CD14-positive monocyte (primary cell): ENCODE data around the gene ANP32A. TPM values are rescaled to one million over a fixed set of nuclear protein-coding genes. Genes with fewer than 3 reads are reported as not detected.

ENCODE experiments used
- DNase-seq, 3 donors: peaks; one replicate each; pipeline ENCODE4 v3.0.0-alpha.2; 2011 to 2022
- H2AFZ ChIP-seq: 2 replicates; pipeline ENCODE4 v1.6.0; 2012; ENCODE audit warnings: mild to moderate bottlenecking, low read depth, low read length, inconsistent platforms; ENCODE audit not compliant: insufficient read depth, poor library complexity, severe bottlenecking
- H3K27ac ChIP-seq, 2 donors: 1 replicate in 1 of 2; 2 replicates in 1 of 2; pipeline ENCODE4 v1.5.1; 2012 to 2013; ENCODE audit warnings: low read length in 2 of 2, control low read depth in 1 of 2, inconsistent platforms in 1 of 2, low read depth in 1 of 2, mild to moderate bottlenecking in 1 of 2
- H3K27me3 ChIP-seq, 2 donors: one replicate each; pipeline versions ENCODE4 v1.6.0 to v1.6.1; 2011 to 2013; ENCODE audit warnings: low read length in 2 of 2; ENCODE audit not compliant: control insufficient read depth in 2 of 2, insufficient read depth in 2 of 2
- H3K36me3 ChIP-seq, 2 donors: replicated peaks in 1 of 2; 1 replicate in 1 of 2; 2 replicates in 1 of 2; pipeline versions ENCODE4 v1.5.1 to v1.6.1; 2012 to 2013; ENCODE audit warnings: low read length in 2 of 2, control low read depth in 1 of 2, inconsistent platforms in 1 of 2, mild to moderate bottlenecking in 1 of 2; ENCODE audit not compliant: insufficient read depth in 2 of 2, control insufficient read depth in 1 of 2
- H3K4me1 ChIP-seq, 2 donors: 1 replicate in 1 of 2; 2 replicates in 1 of 2; pipeline versions ENCODE4 v1.5.1 to v1.6.1; 2012 to 2013; ENCODE audit warnings: low read length in 2 of 2, control low read depth in 1 of 2, inconsistent platforms in 1 of 2, mild to moderate bottlenecking in 1 of 2, moderate library complexity in 1 of 2; ENCODE audit not compliant: insufficient read depth in 2 of 2, control insufficient read depth in 1 of 2
- H3K4me2 ChIP-seq: replicated peaks from 2 replicates; pipeline ENCODE3; 2012; ENCODE audit warnings: low read length, moderate library complexity, mild to moderate bottlenecking; ENCODE audit not compliant: poor library complexity, severe bottlenecking; ENCODE audit errors: extremely low read depth
- H3K4me3 ChIP-seq, 3 experiments: fragments of 200-600 bp in 1 of 3; sonication (generic) in 1 of 3; replicated peaks in 1 of 3; 1 replicate in 2 of 3; 2 replicates in 1 of 3; pipeline ENCODE4 v1.5.1; 2011 to 2013; ENCODE audit warnings: low read length in 3 of 3, mild to moderate bottlenecking in 3 of 3, control low read depth in 2 of 3, low read depth in 2 of 3, inconsistent platforms in 1 of 3, moderate library complexity in 1 of 3
- H3K79me2 ChIP-seq: 2 replicates; pipeline ENCODE4 v1.6.0; 2012; ENCODE audit warnings: mild to moderate bottlenecking, control low read depth, inconsistent platforms, low read length, moderate library complexity; ENCODE audit not compliant: insufficient read depth
- H3K9ac ChIP-seq: 2 replicates; pipeline ENCODE4 v1.6.0; 2017; ENCODE audit warnings: low read length, mild to moderate bottlenecking; ENCODE audit not compliant: insufficient read depth, poor library complexity, severe bottlenecking
- H3K9me3 ChIP-seq, 2 donors: replicated peaks in 1 of 2; 1 replicate in 1 of 2; 2 replicates in 1 of 2; pipeline versions ENCODE4 v1.5.1 to v1.6.1; 2012 to 2013; ENCODE audit warnings: low read length in 2 of 2, control low read depth in 1 of 2; ENCODE audit not compliant: control insufficient read depth in 1 of 2, insufficient read depth in 1 of 2
- H4K20me1 ChIP-seq: 2 replicates; pipeline ENCODE4 v1.6.0; 2012; ENCODE audit warnings: mild to moderate bottlenecking, low read length, control low read depth, moderate library complexity; ENCODE audit not compliant: insufficient read depth
- H3K27ac Mint-ChIP-seq, 7 donors: one replicate each; pipeline ENCODE4 v1.8.0; 2020; ENCODE audit warnings: mild to moderate bottlenecking in 7 of 7, mixed read lengths in 7 of 7, moderate library complexity in 6 of 7, inconsistent platforms in 2 of 7
- H3K27me3 Mint-ChIP-seq, 3 donors: one replicate each; pipeline ENCODE4 v1.8.0; 2021 to 2022; ENCODE audit warnings: low read depth in 3 of 3, mild to moderate bottlenecking in 3 of 3, mixed read lengths in 3 of 3, moderate library complexity in 3 of 3, inconsistent platforms in 1 of 3
- H3K36me3 Mint-ChIP-seq, 2 donors: one replicate each; pipeline ENCODE4 v1.8.0; 2020; ENCODE audit warnings: mixed read lengths in 2 of 2, inconsistent platforms in 1 of 2, mild to moderate bottlenecking in 1 of 2
- H3K4me1 Mint-ChIP-seq: one replicate; pipeline ENCODE4 v1.8.0; 2020; ENCODE audit warnings: mild to moderate bottlenecking, mixed read lengths
- H3K4me3 Mint-ChIP-seq, 2 donors: one replicate each; pipeline ENCODE4 v1.8.0; 2020; ENCODE audit warnings: mild to moderate bottlenecking in 2 of 2, mixed read lengths in 2 of 2, moderate library complexity in 1 of 2
- H3K9me3 Mint-ChIP-seq, 7 donors: one replicate each; pipeline ENCODE4 v1.8.0; 2020 to 2022; ENCODE audit warnings: mixed read lengths in 7 of 7, mild to moderate bottlenecking in 6 of 7, moderate library complexity in 6 of 7, inconsistent platforms in 2 of 7
- CTCF ChIP-seq: fragments of 200-600 bp; IDR thresholded peaks from one replicate; pipeline ENCODE4 v1.8.0; 2022; ENCODE audit warnings: antibody characterized with exemption, mild to moderate bottlenecking
- WGBS: methylation state at CpG from one replicate; pipeline ENCODE4 v1.1.5; 2013; ENCODE audit warnings: missing lambda C conversion rate; ENCODE audit not compliant: insufficient coverage; 5-methylcytosine and 5-hydroxymethylcytosine counted together
- intact Hi-C, 2 donors: fragments of 100-400 bp; cut with micrococcal nuclease; formaldehyde crosslinking; loops; one replicate each; pipeline versions ENCODE4 v1.15.0 to v1.15.1; 2023
- polyA plus RNA-seq, 3 donors: library from polyadenylated mRNA; depleted of rRNA in 1 of 3; unstranded in 2 of 3; stranded (reverse) in 1 of 3; fragments of 300-500 nt in 2 of 3; fragments of >200 nt in 1 of 3; fragmentation: Illumina TruSeq in 2 of 3; gene quantifications; 1 replicate in 2 of 3; 2 replicates in 1 of 3; pipeline ENCODE4 v1.2.3, GENCODE V29; 2012 to 2021

Gene ANP32A
- polyA plus RNA-seq, 3 donors: 75.4 to 98.8 (median 86.8) TPM

GRCh38 chr15:68829068-68829467 lies 8.4 kb upstream of the ANP32A start:
- intact Hi-C loops: loop anchor here in 1 of 2 donors (5.0 kb wide), 1 partner anchor 97 kb away; no protein-coding TSS in a partner anchor
- Histone ChIP-seq H3K27me3 (no peaks in the 10 kb centered on the region), H3K9ac (no peak overlapping the region), H3K36me3 (no peaks in the 10 kb centered on the region), H3K4me1 (peaks cover 4 to 11% of the 10 kb centered on the region in 2 donors), H2AFZ (no peak overlapping the region), H3K79me2 (peaks cover 6% of the 10 kb centered on the region), H3K9me3 (no peaks in the 10 kb centered on the region), H3K4me3 (no peak overlapping the region), H4K20me1 (no peaks in the 10 kb centered on the region), H3K4me2 (no peak overlapping the region), H3K27ac (no peak overlapping the region)
- TF ChIP-seq CTCF: peak; percentile 72
- Mint-ChIP-seq H3K27me3 (peaks cover 3 to 10% (median 7%) of the 10 kb centered on the region in 3 donors), H3K27ac (peak overlapping the region in 1 of 7 donors; percentile 4), H3K36me3 (no peaks in the 10 kb centered on the region), H3K4me1 (peaks cover 13% of the 10 kb centered on the region), H3K4me3 (no peak overlapping the region), H3K9me3 (no peaks in the 10 kb centered on the region)
- peak in 2 of 3 donors; percentile 68 to 73 for DNase-seq

GRCh38 chr15:68823561-68823960 lies 2.9 kb upstream of the ANP32A start:
- peaks cover 8 to 21% of the 10 kb centered on the region in 2 donors for H3K4me1 ChIP-seq

More at GRCh38 chr15:68823561-68823960, 2.9 kb upstream of the ANP32A start:
- Mint-ChIP-seq H3K4me3 (no peak overlapping the region), H3K27me3 (peaks cover 0 to 2% (median 1%) of the 10 kb centered on the region in 3 donors), H3K4me1 (peaks cover 17% of the 10 kb centered on the region), H3K36me3 (no peaks in the 10 kb centered on the region), H3K9me3 (peaks cover 0 to 2% (median 0%) of the 10 kb centered on the region in 7 donors), H3K27ac (no peak overlapping the region)
- H2AFZ ChIP-seq: no peak overlapping the region
- WGBS: no CpG with 5 or more reads among the region's 3 CpGs
- no peak for DNase-seq
- H3K4me3 ChIP-seq: no peak overlapping the region
- H3K27me3 ChIP-seq: no peaks in the 10 kb centered on the region
- no peak for TF ChIP-seq CTCF
- H3K36me3 ChIP-seq: no peaks in the 10 kb centered on the region
- H3K79me2 ChIP-seq: peaks cover 60% of the 10 kb centered on the region
- H3K9me3 ChIP-seq: no peaks in the 10 kb centered on the region
- H3K4me2 ChIP-seq: no peak overlapping the region
- H4K20me1 ChIP-seq: no peaks in the 10 kb centered on the region
- no peak overlapping the region for H3K9ac ChIP-seq
- H3K27ac ChIP-seq: no peak overlapping the region
- intact Hi-C loops: no loop called here
